ENCODE data around the gene ZCCHC4.

ZCCHC4 gene

DNA sequence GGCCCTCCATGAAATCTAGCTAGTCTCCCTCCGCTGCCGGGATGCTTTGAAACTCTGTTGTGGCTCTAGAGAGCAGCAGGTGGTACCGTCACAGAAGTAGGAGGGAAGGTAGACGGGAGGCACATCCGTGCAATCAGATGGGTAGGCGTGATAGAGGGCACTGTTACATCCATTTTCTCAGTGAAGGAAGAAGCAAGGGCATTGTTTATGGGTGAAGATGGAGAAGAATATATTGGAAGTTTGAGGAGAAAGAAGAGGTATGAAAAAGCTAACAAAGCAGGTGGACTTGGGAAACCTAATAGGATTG, 65.8 kb downstream of the ZCCHC4 start:
- DNase-seq: no peak

DNA sequence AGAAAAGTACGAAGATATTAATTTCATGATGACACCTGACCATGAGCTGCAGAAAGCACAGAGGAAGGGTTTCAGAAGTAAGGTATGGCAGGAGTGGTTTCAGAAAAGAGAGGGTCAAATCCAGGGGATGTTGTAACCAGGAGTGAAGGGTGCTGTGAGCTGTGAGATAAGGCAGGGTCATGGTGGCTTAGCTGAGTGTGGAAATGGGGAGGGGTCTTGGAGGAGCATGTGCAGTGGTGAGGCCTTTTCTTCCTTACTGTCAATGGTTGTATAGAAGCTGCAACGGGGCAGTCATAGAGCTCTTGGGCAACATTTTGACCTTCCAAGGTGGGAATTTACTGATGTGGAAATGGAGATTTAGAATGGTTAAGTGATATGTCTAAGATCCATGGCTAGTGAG, 67.0 kb downstream of the ZCCHC4 start:
- DNase-seq: no peak

DNA sequence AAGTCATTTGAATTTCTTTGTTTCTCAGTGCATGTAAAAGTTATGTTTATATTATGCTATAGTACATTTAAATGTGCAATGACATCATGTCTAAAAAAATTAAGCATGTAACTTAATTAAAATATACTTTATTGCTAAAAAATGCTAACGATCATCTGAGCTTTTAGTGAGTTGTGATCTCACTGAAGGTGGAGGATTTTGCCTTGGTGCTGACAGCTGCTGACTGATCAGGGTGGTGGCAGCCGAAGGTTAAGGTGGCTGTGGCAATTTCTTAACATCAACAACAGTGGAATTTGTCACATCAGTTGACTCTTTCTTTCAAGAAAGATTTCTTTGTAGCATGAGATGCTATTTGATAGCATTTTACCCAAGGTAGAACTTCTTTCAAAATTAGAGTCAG, 71.1 kb downstream of the ZCCHC4 start:
- no peak for DNase-seq

DNA sequence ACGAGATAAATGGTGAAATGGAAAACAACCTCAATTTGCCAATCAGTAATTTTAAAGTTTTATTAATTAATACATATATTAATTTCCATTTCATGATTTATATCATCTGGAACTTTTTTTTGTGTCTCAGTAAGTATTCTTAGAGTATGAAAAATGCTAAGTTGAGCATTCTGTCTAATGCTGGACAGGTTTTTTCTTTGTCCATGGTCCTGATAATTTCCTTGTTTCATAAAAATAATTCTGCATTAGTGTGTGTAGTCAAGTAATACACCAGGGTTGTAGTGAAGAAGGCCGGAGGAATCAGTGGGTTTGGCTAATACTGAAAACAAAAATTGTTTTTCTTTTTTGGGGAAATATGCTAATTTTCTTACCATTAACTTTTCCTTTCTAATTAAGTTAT, 74.4 kb downstream of the ZCCHC4 start:
- no peak for DNase-seq

DNA sequence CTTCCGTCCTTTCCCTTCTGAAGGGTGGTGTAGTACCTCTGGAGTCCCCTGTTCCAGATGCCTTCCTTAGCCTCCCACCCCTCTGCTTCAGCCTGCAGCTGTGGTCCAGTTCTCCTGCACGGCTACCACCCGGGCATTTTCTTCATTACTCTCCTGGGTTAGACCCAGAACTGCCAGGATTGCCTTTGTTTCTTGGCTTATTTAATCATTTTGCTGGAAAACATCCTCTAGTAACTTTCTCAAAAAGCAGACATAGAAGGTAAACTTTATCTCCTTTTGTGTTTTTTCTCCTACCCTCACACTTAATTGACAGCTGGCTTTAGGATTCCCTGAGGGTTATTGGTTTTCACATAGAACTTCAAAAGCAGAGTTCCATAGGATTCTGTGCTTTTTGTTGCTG, 84.7 kb downstream of the ZCCHC4 start:
- DNase-seq: no peak

DNA sequence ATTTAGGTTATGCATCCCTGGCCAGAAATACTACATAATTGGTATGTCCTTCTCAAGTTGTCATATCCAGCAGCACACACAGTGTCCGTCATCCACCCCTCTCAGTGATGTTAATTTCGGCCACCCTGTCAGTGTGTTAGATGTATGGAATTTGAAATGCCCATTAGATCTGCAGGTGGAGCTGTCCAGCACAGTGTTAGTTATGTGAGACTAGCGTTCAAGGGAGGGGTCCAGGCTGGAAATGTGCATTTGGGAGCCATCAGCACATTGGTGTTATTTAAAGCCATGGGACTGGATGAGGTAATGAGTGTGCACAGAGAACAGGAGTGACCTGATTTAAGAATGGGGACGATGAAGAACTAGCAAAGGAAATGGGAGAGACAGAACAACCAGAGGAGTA, 86.9 kb downstream of the ZCCHC4 start:
- no peak for DNase-seq

DNA sequence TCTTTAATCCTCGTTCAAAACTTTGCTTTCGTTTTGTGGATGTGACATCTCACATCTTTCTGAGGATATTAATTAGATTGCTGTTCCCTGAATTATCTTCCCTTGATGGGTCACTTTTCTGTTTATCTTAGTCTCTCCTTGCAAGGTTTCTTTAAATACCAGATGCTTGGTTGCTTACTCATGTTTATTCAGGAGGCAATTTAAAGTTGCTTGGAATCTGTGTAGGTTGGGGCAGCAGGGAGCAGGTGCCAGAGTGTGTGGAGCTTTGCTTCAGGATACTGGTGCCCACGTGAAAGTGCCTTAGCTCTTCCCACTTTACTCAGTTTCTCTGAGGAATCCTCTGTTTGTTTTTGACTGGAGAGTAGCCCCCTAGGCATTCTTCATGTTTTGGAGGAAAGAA, 88.5 kb downstream of the ZCCHC4 start:
- DNase-seq: no peak

DNA sequence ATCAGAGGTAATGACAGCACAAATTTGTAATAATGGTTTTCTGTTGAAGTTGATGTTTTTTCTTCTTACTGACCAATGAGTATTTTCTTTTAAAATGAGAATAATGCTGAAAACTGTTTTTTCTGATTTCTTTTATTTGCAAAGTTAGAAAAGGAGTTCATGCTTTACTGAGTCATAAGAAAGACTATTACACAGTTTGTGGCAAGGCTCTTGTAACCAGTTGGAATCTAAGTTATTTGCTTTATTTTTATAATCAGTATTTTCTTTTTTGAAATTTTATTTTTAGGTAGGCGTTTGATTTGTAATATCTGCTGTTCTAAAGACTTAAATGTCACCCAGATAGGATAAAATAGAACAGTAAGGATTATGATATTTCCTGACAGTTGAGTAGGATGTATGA, 89.9 kb downstream of the ZCCHC4 start:
- DNase-seq: no peak

DNA sequence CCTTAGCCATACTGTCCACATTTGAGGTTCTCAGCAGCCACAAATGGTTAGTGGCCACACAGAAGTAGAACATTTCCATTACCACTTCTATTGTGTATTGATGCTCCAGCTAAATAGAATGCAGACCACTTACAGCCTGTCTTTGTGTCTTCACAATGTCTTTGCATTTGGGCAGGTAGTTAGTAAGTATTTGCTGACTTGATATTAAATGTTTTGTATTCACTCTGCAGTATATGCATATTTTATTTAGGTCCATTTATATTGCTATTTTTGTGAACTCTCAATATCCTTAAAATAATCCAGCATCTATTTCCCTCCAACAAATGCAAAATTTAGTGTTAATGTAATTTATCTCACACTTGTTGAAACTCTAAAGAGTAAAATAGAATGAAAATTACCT, 91.1 kb downstream of the ZCCHC4 start:
- DNase-seq: no peak

DNA sequence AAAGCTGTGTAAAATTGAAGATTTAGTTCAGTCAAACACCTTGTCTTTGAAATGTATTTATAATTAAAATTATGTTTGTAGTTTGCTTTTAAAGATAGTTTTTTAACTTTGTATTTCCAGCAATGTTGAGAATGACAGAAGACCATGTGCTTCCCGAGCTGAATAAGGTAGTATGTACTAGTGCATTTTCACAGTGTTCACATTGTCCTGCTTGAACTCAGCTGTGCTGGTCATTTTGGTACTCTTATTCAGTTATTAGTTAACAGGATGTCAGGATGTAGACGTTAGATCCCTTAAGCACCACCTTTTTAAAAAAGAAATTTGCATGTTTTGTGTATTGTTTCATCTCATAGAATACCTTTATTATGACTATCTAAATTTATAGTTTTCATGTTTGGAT, 92.9 kb downstream of the ZCCHC4 start:
- DNase-seq: no peak

DNA sequence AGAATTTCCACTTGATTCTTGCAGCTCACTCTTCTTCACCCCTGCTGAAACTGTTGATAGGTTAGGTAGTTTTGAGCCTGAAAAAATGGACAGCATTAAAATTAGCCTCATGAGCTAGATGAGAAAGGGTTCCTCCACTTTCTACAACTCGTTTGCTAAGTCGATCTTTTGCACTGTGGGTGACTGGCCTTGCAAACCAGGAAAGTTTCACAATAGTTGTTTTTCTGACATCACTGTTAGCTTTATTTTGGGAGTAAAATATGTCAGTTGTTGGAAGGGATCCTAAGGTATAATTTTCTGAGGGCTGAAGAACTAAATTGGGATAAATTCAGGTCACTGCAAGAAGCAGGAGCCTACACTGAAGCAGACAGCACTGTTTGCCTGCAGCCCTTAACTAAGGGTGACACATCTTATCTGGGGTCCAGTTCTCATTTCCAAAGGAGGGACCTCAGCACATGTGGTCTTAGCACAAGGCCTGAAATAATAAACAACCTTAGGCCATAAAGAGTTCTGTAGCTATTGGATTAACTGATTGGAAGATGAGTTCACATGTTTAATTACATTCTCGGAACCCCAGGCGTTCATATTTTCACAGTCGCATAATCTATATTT, 93.6 kb downstream of the ZCCHC4 start:
- DNase-seq: no peak

DNA sequence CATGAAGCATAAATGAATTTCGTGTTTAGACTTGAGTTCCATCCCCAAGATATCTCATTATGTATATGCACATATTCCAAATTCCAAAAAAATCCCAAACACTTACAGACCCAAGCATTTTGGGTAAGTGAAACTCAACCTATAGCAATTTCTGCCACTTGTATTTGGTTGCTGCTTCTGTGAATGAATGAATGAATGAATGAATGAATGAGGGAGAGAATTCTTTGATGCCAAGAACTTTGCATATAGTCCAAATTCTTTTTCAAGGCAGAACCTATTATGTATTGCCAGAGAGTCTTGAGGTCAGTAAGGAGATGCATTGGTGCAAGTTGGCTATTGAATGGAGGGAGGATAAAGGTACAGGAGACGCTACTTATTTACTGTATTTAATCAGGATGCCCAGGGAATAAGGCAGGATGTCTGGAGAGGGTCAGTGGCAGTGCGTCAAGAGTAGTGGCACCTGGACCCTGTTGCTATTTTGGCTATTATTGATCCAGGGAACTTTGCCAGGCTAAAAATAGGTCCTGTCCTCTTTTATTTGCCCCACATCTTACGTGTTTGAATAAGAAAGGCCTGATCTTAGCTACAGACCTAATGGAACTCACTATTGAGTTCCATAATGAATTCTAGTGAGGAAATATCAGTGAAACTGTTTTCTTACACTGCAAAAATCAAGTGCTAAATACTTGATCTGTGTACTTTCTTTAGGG, 98.4 kb downstream of the ZCCHC4 start:
- DNase-seq: no peak

DNA sequence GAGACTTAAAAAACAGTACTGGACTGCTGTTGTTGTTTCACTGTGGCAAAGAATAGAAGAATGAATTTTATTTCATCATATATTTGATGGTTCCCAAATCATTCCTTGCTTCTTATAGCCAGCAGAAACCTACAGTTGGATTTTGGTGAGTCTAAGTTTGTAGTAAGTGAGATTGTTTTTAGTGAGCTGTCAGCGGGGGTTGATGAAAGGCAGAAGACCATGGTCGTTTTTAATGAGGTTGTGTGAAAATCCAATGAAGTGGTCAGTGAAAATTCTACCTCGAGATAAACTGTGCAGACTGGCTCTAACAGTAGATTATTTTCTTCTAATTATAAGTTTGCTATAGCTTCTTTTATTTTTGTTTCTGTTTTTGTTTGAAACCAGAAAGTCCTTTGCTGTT, 100.7 kb downstream of the ZCCHC4 start:
- DNase-seq: no peak

DNA sequence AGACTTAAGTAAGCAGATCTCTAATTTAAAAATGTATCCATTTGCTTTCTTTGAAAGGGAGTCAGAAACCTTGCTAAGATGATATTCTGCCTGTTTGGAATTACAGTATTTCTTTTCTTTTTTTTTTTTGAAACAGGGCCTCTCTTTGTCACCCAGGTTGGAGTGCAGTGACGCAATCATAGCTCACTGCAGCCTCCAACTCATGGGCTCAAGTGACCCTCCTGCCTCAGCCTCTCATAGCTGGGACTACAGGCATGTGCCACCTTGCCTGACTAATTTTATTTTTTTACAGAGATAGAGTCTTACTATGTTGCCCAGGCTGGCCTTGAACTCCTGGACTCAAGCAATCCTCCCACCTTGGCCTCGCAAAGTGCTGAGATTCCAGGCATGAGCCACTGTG, 104.4 kb downstream of the ZCCHC4 start:
- no peak for DNase-seq
